ENCODE data around the gene LRTM1.

The LRTM1 gene

DNA sequence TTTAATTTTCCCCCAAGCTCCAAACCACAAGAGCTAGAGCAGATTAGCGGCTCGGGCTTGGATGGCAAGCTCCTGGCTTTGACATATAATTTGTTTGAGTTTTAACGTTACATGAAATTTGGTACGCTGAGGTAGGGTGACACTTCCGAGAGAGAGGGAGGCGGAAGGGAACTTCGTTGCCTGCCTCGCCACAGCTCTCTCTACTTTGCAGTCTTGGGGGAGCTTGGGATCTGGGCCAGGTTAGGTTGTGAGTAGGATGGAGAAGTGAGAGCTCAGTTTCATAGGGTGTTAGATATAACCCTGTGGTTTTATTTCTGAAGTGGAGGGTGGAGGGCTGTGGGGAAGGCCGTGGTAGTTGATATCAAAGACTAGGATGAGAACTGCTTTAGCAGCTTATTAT, 39.7 kb downstream of the LRTM1 start:
- no peak for TF ChIP-seq CTCF (IDR thresholded peaks at IDR 0.05; ENCODE audit: insufficient read depth, missing control alignments)
- no peak for FAIRE-seq
- no peak for DNase-seq (ENCODE audit: insufficient read length, low spot score)

- no peak for TF ChIP-seq CTCF (IDR thresholded peaks at IDR 0.05; ENCODE audit: insufficient read depth, missing control alignments)
- DNase-seq (ENCODE audit: insufficient read length, low spot score) = no peak
- no peak for FAIRE-seq
Observed at GRCh38 chr3:54882129-54882833, 45.6 kb downstream of the LRTM1 start.

GRCh38 chr3:54878145-54878544, 49.7 kb downstream of the LRTM1 start:
- TF ChIP-seq CTCF (IDR thresholded peaks at IDR 0.05; ENCODE audit: insufficient read depth, missing control alignments) = no peak
- FAIRE-seq (no peak), DNase-seq (ENCODE audit: insufficient read length, low spot score) (no peak)

- DNase-seq (ENCODE audit: insufficient read length, low spot score) (no peak), FAIRE-seq (no peak)
- TF ChIP-seq CTCF (IDR thresholded peaks at IDR 0.05; ENCODE audit: insufficient read depth, missing control alignments) = no peak
Observed at GRCh38 chr3:54877730-54878129, 50.1 kb downstream of the LRTM1 start.

DNA sequence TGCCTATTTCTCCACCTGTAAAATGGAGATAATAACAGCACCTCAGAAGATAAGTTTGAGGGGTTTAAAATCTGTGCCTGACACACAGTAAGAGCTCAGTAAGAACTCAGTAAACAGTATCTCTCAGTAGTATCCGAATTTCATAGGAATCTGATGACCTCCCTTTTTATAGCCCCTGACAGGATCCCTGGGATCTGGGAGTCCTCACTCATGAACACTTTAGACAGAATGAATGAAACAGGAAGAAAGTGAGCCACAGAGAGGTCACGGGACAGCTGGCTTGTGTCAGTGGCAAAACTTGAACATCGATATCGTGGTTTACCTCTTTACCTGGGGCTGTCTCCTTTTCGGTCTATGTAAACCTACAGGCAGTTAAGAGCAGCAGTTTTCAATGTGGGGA, 51.2 kb downstream of the LRTM1 start:
- no peak for FAIRE-seq
- no peak for DNase-seq (ENCODE audit: insufficient read length, low spot score)
- no peak for TF ChIP-seq CTCF (IDR thresholded peaks at IDR 0.05; ENCODE audit: insufficient read depth, missing control alignments)

DNA sequence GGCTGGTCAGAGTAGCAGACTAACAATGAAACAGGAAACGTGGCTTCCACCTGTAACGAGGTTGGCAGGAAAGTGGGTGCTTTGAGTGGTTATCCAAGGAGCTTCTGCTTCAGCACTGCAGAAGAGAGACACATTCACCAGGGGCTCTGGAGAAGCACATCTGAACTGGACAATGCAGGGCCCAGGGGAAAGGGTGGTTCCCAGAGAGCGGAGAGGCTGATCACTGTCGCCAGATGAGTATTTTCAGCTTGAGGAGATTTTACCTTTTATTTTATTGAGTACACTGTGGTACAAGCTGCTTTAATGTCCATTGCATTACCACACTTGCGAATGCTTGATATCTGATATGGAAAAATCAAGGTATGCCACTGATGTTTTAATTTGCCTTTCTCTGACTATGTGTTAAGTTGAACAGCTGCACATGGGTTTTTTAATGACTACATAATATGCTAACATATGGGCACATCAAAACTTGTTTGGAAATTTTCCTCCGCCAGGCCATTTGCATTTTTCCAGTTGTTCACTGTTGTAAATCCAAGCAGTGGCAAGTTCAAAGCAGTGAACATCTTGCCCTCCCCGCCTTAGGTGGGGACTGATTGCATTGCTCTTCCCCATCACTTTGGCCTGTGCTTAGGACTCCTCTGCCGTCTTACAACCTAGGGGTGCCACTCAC, 52.1 kb downstream of the LRTM1 start:
- no peak for TF ChIP-seq CTCF (IDR thresholded peaks at IDR 0.05; ENCODE audit: insufficient read depth, missing control alignments)
- no peak for DNase-seq (ENCODE audit: insufficient read length, low spot score)
- FAIRE-seq = no peak
